Neural cell (in vitro differentiated cells): ENCODE data around the gene UGT3A2. TPM values are rescaled to one million over a fixed set of nuclear protein-coding genes. Genes with fewer than 3 reads are reported as not detected.

Experiments
- H2AFZ ChIP-seq: fragments of 200-600, 300-800 bp; sonication (generic), shearing (Covaris generic); 2 replicates; pipeline ENCODE4 v1.6.0; 2014; ENCODE audit warnings: low read depth, mild to moderate bottlenecking, antibody characterized with exemption, low read length, moderate library complexity
- H3F3A ChIP-seq: fragments of 200-600 bp; shearing (Covaris generic); 2 replicates; pipeline ENCODE4 v1.6.1; 2016; ENCODE audit warnings: mild to moderate bottlenecking, moderate library complexity, mixed read lengths, antibody characterized with exemption, low read length; ENCODE audit not compliant: insufficient read depth, poor library complexity, severe bottlenecking
- H3K27ac ChIP-seq: fragments of 200-600, 300-800 bp; sonication (generic), shearing (Covaris generic); 2 replicates; pipeline ENCODE4 v1.5.1; 2014; ENCODE audit warnings: mild to moderate bottlenecking, low read length, moderate library complexity
- H3K27me3 ChIP-seq: fragments of 300-800, 200-600 bp; sonication (generic), shearing (Covaris generic); 2 replicates; pipeline ENCODE4 v1.6.0; 2014; ENCODE audit warnings: mild to moderate bottlenecking, low read depth, low read length, moderate library complexity; ENCODE audit not compliant: insufficient read depth
- H3K36me3 ChIP-seq: fragments of 300-800, 200-600 bp; sonication (generic), shearing (Covaris generic); 2 replicates; pipeline ENCODE4 v1.5.1; 2014; ENCODE audit warnings: mild to moderate bottlenecking, antibody characterized with exemption, low read length, moderate library complexity; ENCODE audit not compliant: insufficient read depth
- H3K4me2 ChIP-seq: fragments of 300-800, 200-600 bp; sonication (generic), shearing (Covaris generic); 2 replicates; pipeline ENCODE4 v1.6.0; 2014; ENCODE audit warnings: mild to moderate bottlenecking, low read length
- H3K4me3 ChIP-seq: fragments of 300-800, 200-600 bp; sonication (generic), shearing (Covaris generic); 2 replicates; pipeline ENCODE4 v1.5.1; 2014; ENCODE audit warnings: mild to moderate bottlenecking, low read length, moderate library complexity
- H3K79me2 ChIP-seq: fragments of 200-600 bp; shearing (Covaris generic); replicated peaks from 2 replicates; pipeline ENCODE4 v1.6.0; 2014; ENCODE audit warnings: mild to moderate bottlenecking, low read length, moderate library complexity; ENCODE audit not compliant: insufficient read depth
- H3K9ac ChIP-seq: fragments of 300-800, 200-600 bp; sonication (generic), shearing (Covaris generic); 2 replicates; pipeline ENCODE4 v1.6.1; 2016; ENCODE audit warnings: mild to moderate bottlenecking, low read length, mixed read lengths
- H3K9me2 ChIP-seq: fragments of 200-600 bp; shearing (Covaris generic); 2 replicates; pipeline ENCODE4 v1.6.1; 2016; ENCODE audit warnings: mild to moderate bottlenecking, low read length, mixed read lengths; ENCODE audit not compliant: insufficient read depth
- H3K9me3 ChIP-seq: fragments of 200-600, 300-800 bp; sonication (generic), shearing (Covaris generic); 2 replicates; pipeline ENCODE4 v1.6.1; 2016; ENCODE audit warnings: mild to moderate bottlenecking, mixed run types, low read length, moderate library complexity, mixed read lengths
- H4K20me1 ChIP-seq: fragments of 200-600 bp; shearing (Covaris generic); 2 replicates; pipeline ENCODE4 v1.6.1; 2016; ENCODE audit warnings: mild to moderate bottlenecking, mixed run types; ENCODE audit not compliant: insufficient read depth
- CTCF ChIP-seq: fragments of 450-650 bp; IDR thresholded peaks from 2 replicates; pipeline ENCODE4 v1.5.1; 2014; ENCODE audit warnings: antibody characterized with exemption, mild to moderate bottlenecking, moderate library complexity; ENCODE audit not compliant: poor library complexity, severe bottlenecking
- EP300 ChIP-seq: fragments of 450-650 bp; conservative IDR thresholded peaks from 2 replicates; pipeline ENCODE4 v1.6.1; 2014; ENCODE audit warnings: antibody characterized with exemption, mild to moderate bottlenecking, moderate library complexity; ENCODE audit not compliant: poor library complexity, severe bottlenecking
- EZH2 ChIP-seq: fragments of 200-600, 300-800 bp; shearing (Covaris generic), sonication (generic); IDR thresholded peaks from 2 replicates; pipeline ENCODE4 v1.6.1; 2014; ENCODE audit warnings: antibody characterized with exemption, low read length, borderline replicate concordance, mild to moderate bottlenecking; ENCODE audit not compliant: insufficient read depth, poor library complexity, severe bottlenecking
- MXI1 ChIP-seq: fragments of 450-650 bp; conservative IDR thresholded peaks from 2 replicates; pipeline ENCODE4 v1.6.1; 2014; ENCODE audit warnings: antibody characterized with exemption, mild to moderate bottlenecking; ENCODE audit not compliant: poor library complexity, severe bottlenecking
- POLR2AphosphoS5 ChIP-seq: IDR thresholded peaks from 2 replicates; pipeline ENCODE4 v1.6.1; 2012
- RAD21 ChIP-seq: fragments of 450-650 bp; conservative IDR thresholded peaks from 2 replicates; pipeline ENCODE4 v1.6.1; 2014; ENCODE audit warnings: antibody characterized with exemption, mild to moderate bottlenecking, moderate library complexity
- REST ChIP-seq: IDR thresholded peaks from 2 replicates; pipeline ENCODE4 v1.6.1; 2012; ENCODE audit warnings: borderline replicate concordance
- SMC3 ChIP-seq: fragments of 450-650 bp; conservative IDR thresholded peaks from 2 replicates; pipeline ENCODE4 v1.6.1; 2014; ENCODE audit warnings: antibody characterized with exemption, mild to moderate bottlenecking, moderate library complexity; ENCODE audit not compliant: poor library complexity
- TAF1 ChIP-seq: IDR thresholded peaks from 2 replicates; pipeline ENCODE4 v1.6.1; 2012; ENCODE audit warnings: low read depth
- polyA plus RNA-seq: library from polyadenylated mRNA; depleted of rRNA; stranded (reverse); fragments of >200 nt; gene quantifications from 2 replicates; pipeline ENCODE4 v1.2.3, GENCODE V29; 2014

UGT3A2 gene
- polyA plus RNA-seq, 1 donor from 2014 or later, result not detected

- H4K20me1 ChIP-seq, result no peaks in the 10 kb centered on the region
- no peaks in the 10 kb centered on the region for H3K9me3 ChIP-seq
- no peaks in the 10 kb centered on the region for H3K79me2 ChIP-seq
- TF ChIP-seq RAD21 (no peak), TAF1 (no peak), EZH2 (no peak), POLR2AphosphoS5 (no peak), MXI1 (no peak), CTCF (no peak), REST (no peak), EP300 (no peak), SMC3 (no peak)
- peaks cover 15% of the 10 kb centered on the region for H3K27me3 ChIP-seq
- no peaks in the 10 kb centered on the region for H3F3A ChIP-seq
- H3K4me2 ChIP-seq, result no peak overlapping the region
- H3K9me2 ChIP-seq, result no peaks in the 10 kb centered on the region
- H3K27ac ChIP-seq, result no peak overlapping the region
- no peaks in the 10 kb centered on the region for H3K36me3 ChIP-seq
- no peak overlapping the region for H2AFZ ChIP-seq
- H3K4me3 ChIP-seq, result no peak overlapping the region
- H3K9ac ChIP-seq, result no peak overlapping the region
These were observed 4.2 kb upstream of the UGT3A2 start for GRCh38 chr5:36070687-36071571.

GRCh38 chr5:36068751-36069281, 2.1 kb upstream of the UGT3A2 start:
- no peaks in the 10 kb centered on the region for H4K20me1 ChIP-seq
- no peaks in the 10 kb centered on the region for H3K9me3 ChIP-seq
- H3K9me2 ChIP-seq, result no peaks in the 10 kb centered on the region
- no peaks in the 10 kb centered on the region for H3F3A ChIP-seq
- no peaks in the 10 kb centered on the region for H3K79me2 ChIP-seq
- H3K27ac ChIP-seq, result no peak overlapping the region
- no peak overlapping the region for H2AFZ ChIP-seq
- no peak overlapping the region for H3K4me2 ChIP-seq
- H3K27me3 ChIP-seq, result peaks cover 24% of the 10 kb centered on the region
- no peak overlapping the region for H3K4me3 ChIP-seq
- no peak for TF ChIP-seq EZH2
- no peak for TF ChIP-seq REST
- no peak for TF ChIP-seq TAF1
- no peak for TF ChIP-seq POLR2AphosphoS5
- no peak for TF ChIP-seq EP300
- no peak for TF ChIP-seq RAD21
- TF ChIP-seq SMC3, result no peak
- no peak for TF ChIP-seq MXI1
- TF ChIP-seq CTCF, result no peak
- no peak overlapping the region for H3K9ac ChIP-seq
- no peaks in the 10 kb centered on the region for H3K36me3 ChIP-seq
